GM12873 (cell line): ENCODE data around the gene KRT80.

Source experiments
- TF ChIP-seq, protein P1 (sequence below): IDR thresholded peaks from 2 replicates; pipeline ENCODE4 v1.5.1; 2012; ENCODE audit warnings: low read depth, mild to moderate bottlenecking, moderate library complexity, low read length, control low read depth; ENCODE audit not compliant: insufficient read depth; ENCODE audit errors: missing control alignments

Gene KRT80

DNA sequence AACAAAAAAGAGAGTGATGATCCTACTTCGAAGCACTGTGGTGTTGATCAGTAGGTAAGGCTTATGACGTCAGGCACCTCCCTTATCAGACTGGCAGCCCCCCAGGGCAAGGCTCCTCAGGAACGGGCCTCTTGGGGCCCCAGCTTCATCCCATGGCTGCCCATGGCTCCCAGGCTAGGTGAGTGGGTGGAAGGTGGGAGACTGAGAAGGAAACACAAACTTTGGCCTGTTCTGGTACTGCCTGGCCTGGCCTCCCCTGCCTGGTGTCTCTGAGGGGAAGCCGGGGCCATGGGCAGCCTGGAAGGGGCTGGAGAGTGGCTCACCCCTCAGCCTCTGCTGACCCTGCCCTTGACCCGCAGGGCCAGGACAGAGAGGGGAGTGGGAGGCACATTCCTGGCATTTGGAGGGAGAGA is 38.9 kb downstream of the KRT80 start:
- TF ChIP-seq, protein P1, sequence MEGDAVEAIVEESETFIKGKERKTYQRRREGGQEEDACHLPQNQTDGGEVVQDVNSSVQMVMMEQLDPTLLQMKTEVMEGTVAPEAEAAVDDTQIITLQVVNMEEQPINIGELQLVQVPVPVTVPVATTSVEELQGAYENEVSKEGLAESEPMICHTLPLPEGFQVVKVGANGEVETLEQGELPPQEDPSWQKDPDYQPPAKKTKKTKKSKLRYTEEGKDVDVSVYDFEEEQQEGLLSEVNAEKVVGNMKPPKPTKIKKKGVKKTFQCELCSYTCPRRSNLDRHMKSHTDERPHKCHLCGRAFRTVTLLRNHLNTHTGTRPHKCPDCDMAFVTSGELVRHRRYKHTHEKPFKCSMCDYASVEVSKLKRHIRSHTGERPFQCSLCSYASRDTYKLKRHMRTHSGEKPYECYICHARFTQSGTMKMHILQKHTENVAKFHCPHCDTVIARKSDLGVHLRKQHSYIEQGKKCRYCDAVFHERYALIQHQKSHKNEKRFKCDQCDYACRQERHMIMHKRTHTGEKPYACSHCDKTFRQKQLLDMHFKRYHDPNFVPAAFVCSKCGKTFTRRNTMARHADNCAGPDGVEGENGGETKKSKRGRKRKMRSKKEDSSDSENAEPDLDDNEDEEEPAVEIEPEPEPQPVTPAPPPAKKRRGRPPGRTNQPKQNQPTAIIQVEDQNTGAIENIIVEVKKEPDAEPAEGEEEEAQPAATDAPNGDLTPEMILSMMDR = no peak

DNA sequence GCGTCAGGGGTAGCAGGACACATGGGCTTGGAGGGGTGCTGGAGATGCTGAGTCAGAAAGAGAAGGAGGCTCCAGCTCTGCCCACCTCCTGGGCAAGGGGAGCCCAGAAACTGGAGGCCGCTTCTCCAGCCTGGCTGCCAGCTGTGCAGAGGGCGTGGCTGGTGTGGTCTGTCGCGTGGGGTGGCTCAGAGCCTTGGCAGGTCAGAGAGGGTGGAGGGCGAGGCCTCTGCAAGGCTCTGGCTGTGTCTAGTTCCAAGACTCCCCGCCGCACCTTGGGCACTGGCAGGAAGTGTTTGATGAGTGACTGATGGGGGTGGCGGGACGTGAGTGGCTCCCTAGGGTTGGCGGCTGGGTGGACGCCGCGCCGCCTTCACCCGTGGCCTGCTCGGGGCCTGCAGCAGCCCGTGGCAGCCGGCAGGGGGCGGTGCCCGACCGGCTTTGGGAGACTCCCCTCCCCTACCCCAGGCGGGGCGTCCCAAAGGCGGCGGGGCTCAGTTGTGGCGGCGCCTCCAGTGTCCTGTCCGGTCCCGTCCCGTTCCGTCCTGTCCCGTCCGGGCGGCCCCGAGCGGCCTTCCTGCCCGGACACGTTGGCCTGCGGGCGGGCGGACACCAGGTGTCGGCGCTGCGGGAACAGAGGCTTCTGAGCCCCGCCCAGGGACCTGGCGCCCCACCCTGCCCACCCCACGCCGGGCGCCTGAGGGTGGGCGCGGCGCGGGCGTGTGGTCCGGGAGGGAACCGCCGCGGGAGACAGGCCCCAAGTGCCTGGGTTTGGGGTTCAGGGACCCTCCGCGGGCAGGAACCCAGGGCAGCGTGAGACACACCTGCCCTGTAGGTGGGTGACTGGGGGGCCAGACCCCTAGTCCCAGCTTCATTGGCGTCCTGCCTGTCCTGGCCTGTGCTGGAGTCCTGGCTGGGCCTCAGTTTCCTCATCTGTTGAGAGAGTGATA is 39.7 kb downstream of the KRT80 start:
- TF ChIP-seq, protein P1 = peak; percentile 74

DNA sequence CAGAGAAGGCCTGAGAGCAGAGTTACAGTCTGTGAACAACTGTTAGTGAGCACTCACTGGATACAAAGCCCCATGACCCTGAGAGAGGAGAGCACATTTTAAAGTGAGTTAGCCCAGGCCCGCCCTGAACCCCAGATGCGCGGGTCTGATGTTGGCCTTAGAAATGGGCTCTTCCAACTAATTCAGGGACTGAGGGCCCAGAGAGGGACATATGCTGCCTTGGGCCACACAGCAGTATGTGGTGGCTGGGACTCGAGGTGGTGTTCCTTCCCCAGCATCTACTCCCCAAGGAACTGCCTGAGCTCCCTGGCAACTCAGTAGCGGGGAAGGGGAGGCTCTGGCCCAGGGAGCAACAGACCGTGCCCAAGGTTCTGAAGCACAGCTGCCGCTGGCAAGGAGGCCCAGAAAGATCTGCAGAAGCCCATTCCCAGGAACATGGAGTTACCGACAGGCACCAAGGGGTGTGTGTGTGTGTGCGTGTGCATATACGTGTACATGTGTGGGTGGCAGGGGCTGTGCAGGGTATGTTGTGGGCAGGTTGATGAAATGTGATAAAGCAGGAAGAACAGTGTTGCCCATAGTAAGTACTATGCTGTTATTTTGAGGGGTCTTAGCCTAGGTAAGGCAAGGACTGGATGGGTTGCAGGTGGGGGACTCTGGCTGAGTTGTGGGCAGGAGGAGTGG is 40.5 kb downstream of the KRT80 start:
- TF ChIP-seq, protein P1 = no peak

DNA sequence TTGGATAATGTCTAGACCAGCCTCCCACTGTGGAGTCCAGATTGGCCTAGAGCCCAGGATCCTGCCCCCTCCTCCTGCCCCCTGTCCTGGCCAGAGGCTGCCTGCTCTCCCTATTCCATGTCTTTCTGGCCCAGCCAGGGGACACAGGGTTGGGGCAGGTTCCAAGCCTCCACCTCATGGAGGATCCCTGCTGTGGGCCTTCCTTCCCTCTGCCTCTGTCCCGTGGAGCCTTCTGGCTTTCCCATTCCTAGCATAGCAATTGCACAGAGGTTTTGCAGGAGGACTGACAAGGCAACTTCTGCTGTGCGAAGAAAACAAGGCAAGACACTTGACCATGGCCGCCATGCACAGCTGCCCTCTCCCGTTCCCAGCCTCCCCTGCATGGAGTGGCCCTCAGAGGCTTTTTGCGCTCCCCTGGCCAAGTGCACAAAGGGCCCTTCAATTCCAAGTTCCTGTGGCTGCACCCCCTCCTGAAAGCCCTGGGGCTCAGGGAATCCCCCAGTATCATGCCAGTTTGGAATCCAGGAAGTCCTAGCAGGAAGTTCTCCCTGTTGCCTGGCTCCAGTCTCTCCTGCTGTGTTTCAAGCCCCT is 42.1 kb downstream of the KRT80 start:
- TF ChIP-seq, protein P1 = no peak

DNA sequence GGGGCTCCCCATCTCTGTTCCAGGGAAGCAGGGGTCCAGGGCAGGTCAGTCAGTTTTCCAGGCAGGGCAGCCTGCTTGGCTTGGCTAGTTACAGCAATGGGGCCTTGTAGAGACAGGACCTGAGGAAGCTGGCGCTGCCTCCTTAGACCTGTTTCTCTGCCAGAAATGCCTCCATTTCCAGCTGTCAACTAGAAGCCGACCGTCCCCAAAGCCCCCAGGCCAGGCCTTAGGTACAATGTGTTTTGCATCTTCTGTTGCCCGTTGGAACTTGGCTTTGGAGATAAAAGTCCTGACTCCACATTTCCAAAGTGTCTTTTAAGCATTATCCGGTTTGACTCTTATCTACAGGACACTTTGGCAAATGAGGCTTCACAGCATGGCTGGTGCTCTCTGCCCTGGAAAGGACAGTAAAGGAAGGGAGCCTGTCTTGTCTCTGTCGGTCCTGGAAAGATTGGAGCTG is 42.6 kb downstream of the KRT80 start:
- TF ChIP-seq, protein P1 = no peak

DNA sequence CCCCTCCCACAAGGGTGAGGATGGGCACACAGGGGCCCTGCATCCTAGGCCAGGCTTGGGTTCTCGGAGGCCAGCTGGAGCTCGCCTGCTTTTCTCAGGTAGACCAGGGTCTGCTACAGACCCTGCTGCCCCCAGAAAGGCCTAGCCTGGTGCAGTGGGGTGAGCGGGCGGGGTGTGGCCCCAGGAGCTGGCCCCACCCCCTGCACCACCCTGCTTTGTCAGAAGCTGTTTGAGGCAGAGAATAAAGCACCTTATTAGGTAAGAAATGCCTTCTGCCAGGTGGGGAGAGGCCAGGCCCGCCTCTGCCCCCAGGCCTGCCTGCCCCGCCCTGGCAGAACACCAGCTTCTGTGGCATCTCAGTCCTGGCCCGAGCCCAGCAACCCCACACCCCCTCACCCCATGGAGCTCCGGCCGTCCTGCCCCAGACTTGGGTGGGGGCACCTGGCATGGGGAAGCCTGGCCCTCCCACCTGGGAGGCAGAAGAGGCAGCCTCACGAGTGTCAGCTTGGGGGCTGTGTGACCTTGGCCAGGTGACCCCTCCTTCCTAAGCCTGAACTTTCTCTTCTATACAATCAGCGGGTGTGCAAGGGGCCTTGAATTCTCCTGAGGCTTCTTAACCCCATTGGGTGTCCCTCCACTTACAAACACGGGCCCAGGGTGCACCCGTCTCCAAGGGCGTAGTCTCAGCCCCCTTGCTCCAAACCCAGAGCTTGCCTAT is 43.2 kb downstream of the KRT80 start:
- TF ChIP-seq, protein P1 = no peak
